Upper lobe of left lung (tissue), 6 donors: ENCODE data around the gene ANKFY1. TPM values are rescaled to one million over a fixed set of nuclear protein-coding genes. Genes with fewer than 3 reads are reported as not detected.
A peak's percentile ranks its signal among the peaks of the same experiment; 100 is the strongest.

Source experiments
- ATAC-seq, 2 donors: fragments of 200-7000 bp; cut with Tn5 transposase; one replicate each; pipeline ENCODE4 v1.9.1; 2022; ENCODE audit warnings: mild to moderate bottlenecking in 2 of 2, moderate library complexity in 2 of 2; ENCODE audit not compliant: low FRiP score in 2 of 2
- DNase-seq, 2 donors: peaks; one replicate each; pipeline ENCODE4 v3.0.0-alpha.2; 2019 to 2020
- H3K27ac ChIP-seq, 4 donors: fragments of 200-600 bp; sonication (generic); one replicate each; pipeline ENCODE4 v1.5.1; 2016 to 2019
- H3K27me3 ChIP-seq, 4 donors: fragments of 200-600 bp; sonication (generic); one replicate each; pipeline ENCODE4 v1.5.1; 2017 to 2019
- H3K36me3 ChIP-seq, 4 donors: fragments of 200-600 bp; sonication (generic); one replicate each; pipeline ENCODE4 v1.5.1; 2016 to 2019
- H3K4me1 ChIP-seq, 4 donors: fragments of 200-600 bp; sonication (generic); one replicate each; pipeline ENCODE4 v1.5.1; 2018 to 2019
- H3K4me3 ChIP-seq, 4 donors: fragments of 200-600 bp; sonication (generic); one replicate each; pipeline ENCODE4 v1.5.1; 2017 to 2019; ENCODE audit warnings: mild to moderate bottlenecking in 2 of 4, moderate library complexity in 1 of 4
- H3K9me3 ChIP-seq, 4 donors: fragments of 200-600 bp; sonication (generic); one replicate each; pipeline ENCODE4 v1.5.1; 2018 to 2019
- EP300 ChIP-seq, 4 donors: sonication (generic); formaldehyde crosslinking; IDR thresholded peaks; one replicate each; pipeline ENCODE4 v1.5.1; 2017; ENCODE audit warnings: antibody characterized with exemption in 4 of 4, control low read depth in 2 of 4
- POLR2A ChIP-seq, 4 donors: fragments of 450-650 bp; IDR thresholded peaks; one replicate each; pipeline ENCODE4 v1.5.1; 2016 to 2017; ENCODE audit warnings: antibody characterized with exemption in 4 of 4, mild to moderate bottlenecking in 2 of 4
- POLR2AphosphoS5 ChIP-seq, 2 donors: sonication (generic); formaldehyde crosslinking; IDR thresholded peaks; one replicate each; pipeline ENCODE4 v1.5.1; 2017; ENCODE audit warnings: antibody characterized with exemption in 2 of 2
- WGBS, 2 donors: methylation state at CpG; one replicate each; pipeline ENCODE4 v1.1.5; 2017 to 2018; 5-methylcytosine and 5-hydroxymethylcytosine counted together
- total RNA-seq, 6 donors: library from RNA; depleted of rRNA in 4 of 6; stranded (reverse); fragments of >200 nt in 4 of 6; gene quantifications; one replicate each; pipeline versions ENCODE4 v1.1.0 to v1.2.1, GENCODE V29; 2016 to 2021
- TF ChIP-seq, protein P1 (sequence below), 6 experiments: fragments of 450-650 bp in 4 of 6; fragments of 200-600 bp in 2 of 6; sonication (generic) in 2 of 6; IDR thresholded peaks; one replicate each; pipeline ENCODE4 v1.5.1; 2016 to 2019; ENCODE audit warnings: antibody characterized with exemption in 6 of 6
- donor health status: DM: no; HTN: no; CAD: no; lungs with moderate emphysema.
- donor health status: DM: no; HTN: yes; CAD: no; lungs with severe emphysema.

Gene ANKFY1
- total RNA-seq, 6 donors from 2014 or later = 58.7 to 92.2 (median 60.9) TPM

DNA sequence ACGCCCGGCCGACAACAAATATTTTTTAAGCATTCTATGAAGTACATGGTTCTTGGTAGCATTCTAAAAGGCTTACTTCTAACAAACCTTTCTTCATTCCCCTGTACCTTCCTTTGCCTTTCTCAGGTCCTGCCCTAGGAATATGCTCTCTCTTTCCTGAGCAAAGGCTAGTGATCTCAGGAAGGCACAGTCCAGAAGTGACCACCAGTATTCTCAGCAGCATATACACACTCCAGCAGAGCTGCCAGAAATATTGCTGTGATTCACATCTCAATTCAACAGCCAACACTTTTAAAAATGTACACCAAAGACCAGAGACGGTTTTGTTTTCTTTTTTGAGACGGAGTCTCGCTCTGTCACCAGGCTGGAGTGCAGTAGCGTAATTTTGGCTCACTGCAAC is 41.4 kb upstream of the ANKFY1 start:
- WGBS, 2 donors = 95 to 98% methylated on average over 7 of the region's 7 CpGs
- Histone ChIP-seq H3K27me3 (no peaks in the 10 kb centered on the region), H3K27ac (no peak overlapping the region), H3K9me3 (no peaks in the 10 kb centered on the region), H3K36me3 (peaks cover 0 to 28% (median 6%) of the 10 kb centered on the region in 4 donors), H3K4me1 (peaks cover 10 to 27% (median 15%) of the 10 kb centered on the region in 4 donors), H3K4me3 (no peak overlapping the region)
- TF ChIP-seq POLR2AphosphoS5 (IDR thresholded peaks at IDR 0.05) = no peak
- no peak for DNase-seq
- no peak for ATAC-seq

DNA sequence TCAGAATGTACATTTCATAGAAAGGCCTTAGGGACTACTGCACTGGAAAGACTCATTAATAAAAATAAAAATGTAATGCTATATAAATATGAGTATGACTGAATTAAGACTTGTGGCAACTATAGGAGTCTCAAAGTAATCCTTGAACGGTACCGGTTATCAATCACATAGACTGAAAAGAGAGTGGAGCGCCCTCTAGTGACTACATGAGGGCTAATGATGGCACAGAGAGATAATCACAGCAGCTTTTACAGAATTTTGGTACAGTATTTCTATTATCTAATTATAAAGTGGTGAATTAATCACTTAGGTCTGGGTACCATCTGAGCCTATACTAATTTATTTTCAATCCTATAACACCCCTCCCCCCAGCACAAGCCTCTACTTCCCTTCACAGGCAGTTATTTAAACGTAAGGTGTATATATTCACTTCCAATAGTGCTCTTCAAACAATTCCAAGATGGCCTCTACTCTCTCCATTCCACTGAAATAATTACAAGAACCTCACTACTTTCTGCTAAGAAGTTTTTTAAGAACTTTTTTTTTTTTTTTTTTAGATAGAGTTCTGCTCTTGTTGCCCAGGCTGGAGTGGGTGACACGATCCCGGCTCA is 40.7 kb upstream of the ANKFY1 start:
- no peak overlapping the region for H3K4me3 ChIP-seq
- no peak for TF ChIP-seq EP300 (IDR thresholded peaks at IDR 0.05)
- TF ChIP-seq, protein P1, sequence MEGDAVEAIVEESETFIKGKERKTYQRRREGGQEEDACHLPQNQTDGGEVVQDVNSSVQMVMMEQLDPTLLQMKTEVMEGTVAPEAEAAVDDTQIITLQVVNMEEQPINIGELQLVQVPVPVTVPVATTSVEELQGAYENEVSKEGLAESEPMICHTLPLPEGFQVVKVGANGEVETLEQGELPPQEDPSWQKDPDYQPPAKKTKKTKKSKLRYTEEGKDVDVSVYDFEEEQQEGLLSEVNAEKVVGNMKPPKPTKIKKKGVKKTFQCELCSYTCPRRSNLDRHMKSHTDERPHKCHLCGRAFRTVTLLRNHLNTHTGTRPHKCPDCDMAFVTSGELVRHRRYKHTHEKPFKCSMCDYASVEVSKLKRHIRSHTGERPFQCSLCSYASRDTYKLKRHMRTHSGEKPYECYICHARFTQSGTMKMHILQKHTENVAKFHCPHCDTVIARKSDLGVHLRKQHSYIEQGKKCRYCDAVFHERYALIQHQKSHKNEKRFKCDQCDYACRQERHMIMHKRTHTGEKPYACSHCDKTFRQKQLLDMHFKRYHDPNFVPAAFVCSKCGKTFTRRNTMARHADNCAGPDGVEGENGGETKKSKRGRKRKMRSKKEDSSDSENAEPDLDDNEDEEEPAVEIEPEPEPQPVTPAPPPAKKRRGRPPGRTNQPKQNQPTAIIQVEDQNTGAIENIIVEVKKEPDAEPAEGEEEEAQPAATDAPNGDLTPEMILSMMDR (IDR thresholded peaks at IDR 0.05) = peak in 5 of 6 experiments; percentile 38 to 69 (median 52)
- H3K27me3 ChIP-seq = no peaks in the 10 kb centered on the region
- WGBS, 2 donors = 46 to 50% methylated on average over 6 of the region's 6 CpGs
- H3K4me1 ChIP-seq = peaks cover 3 to 20% (median 8%) of the 10 kb centered on the region in 4 donors
- DNase-seq (no peak), ATAC-seq (peak; percentile 79 to 81)
- H3K36me3 ChIP-seq = peaks cover 0 to 28% (median 6%) of the 10 kb centered on the region in 4 donors
- no peak overlapping the region for H3K27ac ChIP-seq
- no peaks in the 10 kb centered on the region for H3K9me3 ChIP-seq

DNA sequence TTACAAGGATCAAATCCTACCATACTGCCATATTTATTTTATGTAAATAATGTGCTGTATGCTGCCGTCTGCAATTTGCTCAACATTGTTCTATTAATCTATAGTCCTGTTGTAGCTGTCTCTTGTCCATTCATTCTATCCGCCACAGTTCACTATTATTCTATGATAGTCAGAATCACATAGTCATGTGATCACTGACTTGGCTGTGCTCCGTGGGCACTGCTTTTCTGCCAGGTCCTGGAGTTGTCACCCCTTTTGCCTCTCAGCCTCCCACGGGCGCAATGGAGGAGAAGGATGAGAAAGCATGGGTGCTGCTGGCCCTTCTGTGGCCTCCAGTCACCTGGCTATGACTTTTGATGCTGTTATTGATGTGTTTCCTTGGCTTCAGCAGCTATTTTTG is 37.3 kb upstream of the ANKFY1 start:
- Histone ChIP-seq H3K27ac (no peak overlapping the region), H3K27me3 (no peaks in the 10 kb centered on the region), H3K9me3 (no peaks in the 10 kb centered on the region), H3K36me3 (peaks cover 0 to 21% (median 3%) of the 10 kb centered on the region in 4 donors), H3K4me1 (peaks cover 0 to 6% (median 3%) of the 10 kb centered on the region in 4 donors), H3K4me3 (no peak overlapping the region)
- DNase-seq (no peak), ATAC-seq (no peak)
- TF ChIP-seq EP300 (IDR thresholded peaks at IDR 0.05) (no peak), POLR2A (IDR thresholded peaks at IDR 0.05) (no peak), POLR2AphosphoS5 (IDR thresholded peaks at IDR 0.05) (no peak)
- TF ChIP-seq, protein P1 (IDR thresholded peaks at IDR 0.05) = no peak
- WGBS, 2 donors = 88 to 92% methylated on average over 5 of the region's 5 CpGs

DNA sequence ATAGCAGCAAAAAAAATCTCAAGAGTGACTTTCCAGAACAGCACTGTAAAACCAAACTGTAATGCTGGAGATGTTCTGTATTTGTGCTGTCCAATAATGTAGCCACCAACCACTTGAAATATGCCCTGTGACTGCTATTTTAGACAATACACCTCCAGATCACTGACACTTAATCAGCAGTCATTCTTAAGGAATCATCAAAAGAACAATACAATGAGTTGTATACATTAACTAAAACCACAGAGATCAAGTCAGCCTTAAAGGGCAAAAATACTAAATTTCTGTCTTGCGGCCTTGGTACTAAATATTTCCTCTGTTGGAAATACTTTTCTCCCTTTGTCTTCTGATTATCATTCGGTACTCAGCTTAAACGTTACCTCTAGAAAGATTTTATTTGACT is 33.6 kb upstream of the ANKFY1 start:
- Histone ChIP-seq H3K27ac (no peak overlapping the region), H3K36me3 (peaks cover 0 to 26% (median 3%) of the 10 kb centered on the region in 4 donors), H3K9me3 (no peaks in the 10 kb centered on the region), H3K27me3 (no peaks in the 10 kb centered on the region), H3K4me1 (no peaks in the 10 kb centered on the region), H3K4me3 (no peak overlapping the region)
- DNase-seq (no peak), ATAC-seq (no peak)
- TF ChIP-seq, protein P1 (IDR thresholded peaks at IDR 0.05) = no peak
- TF ChIP-seq POLR2A (IDR thresholded peaks at IDR 0.05) (no peak), EP300 (IDR thresholded peaks at IDR 0.05) (no peak), POLR2AphosphoS5 (IDR thresholded peaks at IDR 0.05) (no peak)
- WGBS, 2 donors = 79 to 86% methylated on average over 3 of the region's 3 CpGs

DNA sequence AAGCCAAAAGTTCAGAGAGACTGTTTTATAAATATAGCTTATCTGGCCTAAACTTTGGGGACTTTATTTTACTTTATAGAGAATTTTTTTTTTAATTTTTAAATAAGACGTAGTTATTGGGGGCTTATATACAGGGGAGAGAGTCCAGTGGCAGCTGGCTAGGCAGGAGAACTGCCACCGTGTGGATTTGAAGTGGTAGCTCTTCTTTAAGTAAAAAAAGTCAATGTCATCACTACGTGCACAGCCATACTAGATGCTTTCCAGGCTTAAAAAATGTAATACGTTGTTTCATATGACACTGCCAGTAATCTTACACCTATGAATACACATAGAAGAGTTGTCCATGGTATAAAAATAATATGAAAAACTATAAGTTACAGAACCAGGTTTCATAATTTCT is 31.9 kb upstream of the ANKFY1 start:
- H3K4me1 ChIP-seq = no peaks in the 10 kb centered on the region

More for the DNA sequence above, 31.9 kb upstream of the ANKFY1 start:
- Histone ChIP-seq H3K9me3 (no peaks in the 10 kb centered on the region), H3K27ac (no peak overlapping the region), H3K4me3 (no peak overlapping the region), H3K27me3 (no peaks in the 10 kb centered on the region), H3K36me3 (peaks cover 0 to 20% (median 0%) of the 10 kb centered on the region in 4 donors)
- TF ChIP-seq POLR2AphosphoS5 (IDR thresholded peaks at IDR 0.05) (no peak), EP300 (IDR thresholded peaks at IDR 0.05) (no peak), POLR2A (IDR thresholded peaks at IDR 0.05) (no peak)
- TF ChIP-seq, protein P1 (IDR thresholded peaks at IDR 0.05) = no peak
- no peak for DNase-seq
- 69% methylated on average over 4 of the region's 4 CpGs for WGBS, 2 donors
- no peak for ATAC-seq
